ENCODE data around the gene FMN1. TPM values are rescaled to one million over a fixed set of nuclear protein-coding genes. Genes with fewer than 3 reads are reported as not detected.

FMN1 gene
- total RNA-seq, 4 donors from 2014 or later = 2.6 to 6.6 (median 4.2) TPM

DNA sequence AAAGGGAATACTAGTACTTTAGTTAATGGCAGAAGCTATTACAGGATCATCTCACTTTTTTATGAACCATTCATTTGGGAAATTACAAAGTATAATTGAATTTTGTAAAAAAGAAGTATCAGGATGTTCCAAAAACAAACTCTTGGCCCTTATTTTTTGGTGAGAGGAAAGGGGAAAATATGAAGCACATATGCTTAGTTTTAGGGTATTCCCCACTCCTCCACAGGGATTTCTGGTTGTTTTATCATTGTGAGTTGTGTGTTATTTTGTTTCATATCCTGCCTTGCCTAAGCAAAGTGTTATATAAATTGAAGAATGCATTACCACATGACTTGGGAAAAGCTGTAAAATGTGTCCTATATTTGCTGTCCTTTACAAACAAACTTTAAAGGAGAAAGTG is 227.0 kb downstream of the FMN1 start:
- H3K27ac ChIP-seq = no peak overlapping the region

DNA sequence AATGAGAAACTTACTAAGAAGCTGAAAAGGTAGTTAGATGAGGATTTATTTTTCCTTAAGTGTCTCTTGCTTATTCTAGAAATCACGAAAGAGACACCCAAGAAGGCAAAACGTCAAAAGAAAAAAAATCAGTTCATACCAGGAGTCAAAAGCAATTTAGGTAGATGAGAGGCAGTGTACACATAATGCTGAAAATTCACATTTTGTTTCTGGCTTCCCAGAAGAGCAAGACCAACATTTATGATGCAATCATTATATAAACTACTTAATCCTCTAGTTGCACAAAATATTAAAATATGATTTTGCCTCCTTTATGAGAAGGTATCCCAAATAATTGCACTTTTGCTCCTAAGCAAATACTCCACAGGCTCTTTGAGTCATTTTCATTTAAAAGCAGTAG is 228.0 kb downstream of the FMN1 start:
- H3K27me3 ChIP-seq = no peaks in the 10 kb centered on the region

More for the DNA sequence above, 227.0 kb downstream of the FMN1 start:
- Histone ChIP-seq H3K36me3 (no peaks in the 10 kb centered on the region), H3K4me1 (no peaks in the 10 kb centered on the region), H3K4me3 (no peak overlapping the region), H3K9me3 (no peaks in the 10 kb centered on the region), H3K27me3 (no peaks in the 10 kb centered on the region)
- no peak for DNase-seq
- no peak for ATAC-seq
- no peak for TF ChIP-seq POLR2A (IDR thresholded peaks at IDR 0.05)
- TF ChIP-seq, protein P1, sequence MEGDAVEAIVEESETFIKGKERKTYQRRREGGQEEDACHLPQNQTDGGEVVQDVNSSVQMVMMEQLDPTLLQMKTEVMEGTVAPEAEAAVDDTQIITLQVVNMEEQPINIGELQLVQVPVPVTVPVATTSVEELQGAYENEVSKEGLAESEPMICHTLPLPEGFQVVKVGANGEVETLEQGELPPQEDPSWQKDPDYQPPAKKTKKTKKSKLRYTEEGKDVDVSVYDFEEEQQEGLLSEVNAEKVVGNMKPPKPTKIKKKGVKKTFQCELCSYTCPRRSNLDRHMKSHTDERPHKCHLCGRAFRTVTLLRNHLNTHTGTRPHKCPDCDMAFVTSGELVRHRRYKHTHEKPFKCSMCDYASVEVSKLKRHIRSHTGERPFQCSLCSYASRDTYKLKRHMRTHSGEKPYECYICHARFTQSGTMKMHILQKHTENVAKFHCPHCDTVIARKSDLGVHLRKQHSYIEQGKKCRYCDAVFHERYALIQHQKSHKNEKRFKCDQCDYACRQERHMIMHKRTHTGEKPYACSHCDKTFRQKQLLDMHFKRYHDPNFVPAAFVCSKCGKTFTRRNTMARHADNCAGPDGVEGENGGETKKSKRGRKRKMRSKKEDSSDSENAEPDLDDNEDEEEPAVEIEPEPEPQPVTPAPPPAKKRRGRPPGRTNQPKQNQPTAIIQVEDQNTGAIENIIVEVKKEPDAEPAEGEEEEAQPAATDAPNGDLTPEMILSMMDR (IDR thresholded peaks at IDR 0.05 in 4 of 5, conservative IDR thresholded peaks at IDR 0.05 in 1 of 5) = no peak
- in situ Hi-C loops (cut with MboI; ENCODE audit: low sequenced_read_pairs in 4 of 4) (no loop called here), intact Hi-C loops (cut with DNase I; ENCODE audit: low total_unique reads) (no loop called here)

DNA sequence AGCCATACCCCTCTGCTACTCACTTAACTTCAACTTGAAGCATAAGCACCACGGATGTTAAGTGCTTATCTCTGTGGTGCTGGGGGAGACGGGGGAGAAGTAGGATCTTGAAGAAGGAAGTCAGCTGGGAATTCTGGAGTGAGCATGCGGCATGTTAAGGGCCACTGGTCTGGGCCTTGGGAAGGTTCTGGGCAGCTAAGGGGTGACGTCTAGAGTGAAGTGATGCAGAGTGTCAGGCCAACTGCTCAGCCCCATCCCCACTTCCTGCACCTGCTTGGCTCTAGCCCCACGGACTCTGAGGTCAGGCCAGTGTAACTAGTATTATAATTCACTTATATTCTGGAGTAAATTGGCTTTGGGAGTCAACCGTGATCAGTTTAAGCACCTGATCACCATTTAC is 228.6 kb downstream of the FMN1 start:
- no peak for DNase-seq
- in situ Hi-C loops (cut with MboI; ENCODE audit: low sequenced_read_pairs in 4 of 4) (no loop called here), intact Hi-C loops (cut with DNase I; ENCODE audit: low total_unique reads) (no loop called here)
- H3K9me3 ChIP-seq = no peaks in the 10 kb centered on the region
- H3K4me1 ChIP-seq = no peaks in the 10 kb centered on the region
- H3K4me3 ChIP-seq = no peak overlapping the region
- H3K27ac ChIP-seq = no peak overlapping the region
- H3K36me3 ChIP-seq = no peaks in the 10 kb centered on the region
- ATAC-seq = no peak
- H3K27me3 ChIP-seq = no peaks in the 10 kb centered on the region
- no peak for TF ChIP-seq POLR2A (IDR thresholded peaks at IDR 0.05)
- TF ChIP-seq, protein P1 (IDR thresholded peaks at IDR 0.05 in 4 of 5, conservative IDR thresholded peaks at IDR 0.05 in 1 of 5) = no peak

More for the DNA sequence above, 228.0 kb downstream of the FMN1 start:
- H3K9me3 ChIP-seq = no peaks in the 10 kb centered on the region
- no peaks in the 10 kb centered on the region for H3K4me1 ChIP-seq
- no peak for TF ChIP-seq POLR2A (IDR thresholded peaks at IDR 0.05)
- TF ChIP-seq, protein P1 (IDR thresholded peaks at IDR 0.05 in 4 of 5, conservative IDR thresholded peaks at IDR 0.05 in 1 of 5) = no peak
- in situ Hi-C loops (cut with MboI; ENCODE audit: low sequenced_read_pairs in 4 of 4) (no loop called here), intact Hi-C loops (cut with DNase I; ENCODE audit: low total_unique reads) (no loop called here)
- no peak for DNase-seq
- H3K27ac ChIP-seq = no peak overlapping the region
- no peak overlapping the region for H3K4me3 ChIP-seq
- ATAC-seq = no peak
- H3K36me3 ChIP-seq = no peaks in the 10 kb centered on the region

DNA sequence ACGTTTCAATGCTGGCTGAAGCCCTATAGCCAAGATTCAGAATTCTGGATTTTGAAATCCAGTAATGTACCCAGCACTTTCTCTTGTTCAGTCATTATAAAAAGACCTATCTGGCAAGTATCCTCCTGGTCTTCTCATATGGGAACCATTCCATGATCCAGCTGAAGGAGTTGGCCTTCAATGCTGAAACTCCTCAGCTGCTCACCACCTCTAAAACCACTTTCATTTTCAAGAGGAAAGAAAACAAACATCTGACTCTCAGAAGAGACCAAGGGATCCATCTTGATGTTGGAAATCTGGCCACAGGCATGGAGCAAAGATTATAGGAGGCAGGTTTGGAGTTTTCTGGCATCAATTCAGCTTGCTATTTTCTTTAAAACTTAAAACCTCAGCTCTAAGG is 235.4 kb downstream of the FMN1 start:
- H3K4me3 ChIP-seq = no peak overlapping the region
- no peaks in the 10 kb centered on the region for H3K36me3 ChIP-seq
- H3K27ac ChIP-seq = no peak overlapping the region
- in situ Hi-C loops (cut with MboI; ENCODE audit: low sequenced_read_pairs in 4 of 4) (no loop called here), intact Hi-C loops (cut with DNase I; ENCODE audit: low total_unique reads) (loop anchor here (5.0 kb wide), 1 partner anchor 297 kb away; no protein-coding TSS in a partner anchor)
- TF ChIP-seq, protein P1 (IDR thresholded peaks at IDR 0.05 in 4 of 5, conservative IDR thresholded peaks at IDR 0.05 in 1 of 5) = no peak
- TF ChIP-seq POLR2A (IDR thresholded peaks at IDR 0.05) = no peak
- no peak for ATAC-seq
- DNase-seq = no peak
- no peaks in the 10 kb centered on the region for H3K27me3 ChIP-seq
- H3K4me1 ChIP-seq = peaks cover 0 to 3% of the 10 kb centered on the region in 2 donors
- no peaks in the 10 kb centered on the region for H3K9me3 ChIP-seq

DNA sequence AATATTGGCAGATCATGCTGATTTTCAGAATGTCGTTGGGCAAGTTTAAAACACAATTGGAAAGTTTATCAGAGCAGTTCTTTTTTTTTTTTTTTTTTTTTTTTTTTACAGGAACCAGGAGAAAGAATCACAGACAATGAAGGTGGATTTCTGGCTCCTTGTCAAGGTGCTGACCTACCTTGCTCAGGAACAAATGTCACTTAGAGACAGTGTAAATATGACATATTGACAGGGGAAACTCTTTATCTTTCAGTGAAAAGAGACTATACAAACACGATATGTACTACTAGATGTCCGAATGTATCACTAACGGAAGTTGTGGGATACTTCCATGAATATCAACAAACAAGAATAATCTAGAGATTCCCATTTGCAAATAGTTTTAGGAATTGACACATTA is 237.3 kb downstream of the FMN1 start:
- TF ChIP-seq, protein P1 (IDR thresholded peaks at IDR 0.05 in 4 of 5, conservative IDR thresholded peaks at IDR 0.05 in 1 of 5) = no peak
- TF ChIP-seq POLR2A (IDR thresholded peaks at IDR 0.05) = no peak
- Histone ChIP-seq H3K4me1 (peaks cover 0 to 3% of the 10 kb centered on the region in 2 donors), H3K4me3 (no peak overlapping the region), H3K27ac (no peak overlapping the region), H3K9me3 (no peaks in the 10 kb centered on the region), H3K27me3 (no peaks in the 10 kb centered on the region), H3K36me3 (no peaks in the 10 kb centered on the region)
- ATAC-seq (no peak), DNase-seq (no peak)
- in situ Hi-C loops (cut with MboI; ENCODE audit: low sequenced_read_pairs in 4 of 4) = no loop called here
- intact Hi-C loops (cut with DNase I; ENCODE audit: low total_unique reads) = loop anchor here (5.0 kb wide), 1 partner anchor 295 kb away; no protein-coding TSS in a partner anchor

Data from gastrocnemius medialis (tissue), 4 donors.